Purkinje cell (primary cell): ENCODE data around the gene KLK1. TPM values are rescaled to one million over a fixed set of nuclear protein-coding genes. Genes with fewer than 3 reads are reported as not detected.

Experiments
- polyA plus RNA-seq: library from polyadenylated mRNA; unstranded; fragments of >200 nt; fragmentation: Nextera tagmentation; gene quantifications from 2 replicates; pipeline ENCODE4 v1.2.1, GENCODE V29; 2014

KLK1 gene
- not detected in 2 replicates for polyA plus RNA-seq

GRCh38 chr19:50823389-50824042 is at the start of gene KLK1:
KLK1 (minus strand) TSS chr19:50823787; CDS start chr19:50823748, 39 bp downstream.

GRCh38 chr19:50873056-50873455 is 49.5 kb upstream of the KLK1 start, which contains the start of gene KLK2:
KLK2 (plus strand) TSS chr19:50873439; CDS start chr19:50873474, 35 bp downstream.

GRCh38 chr19:50854636-50855410 is 31.2 kb upstream of the KLK1 start, which contains the start of gene KLK3:
KLK3 (plus strand) TSS chr19:50854915; CDS start chr19:50854956, 41 bp downstream.

GRCh38 chr19:50833117-50833801 is 9.7 kb upstream of the KLK1 start, which contains the start of gene KLK15:
KLK15 (minus strand) TSS chr19:50833574; CDS start chr19:50831492, 2,082 bp downstream.

GRCh38 chr19:50790396-50790795 is 33.2 kb downstream of the KLK1 start, which contains the start of gene ACP4:
ACP4 (plus strand) TSS chr19:50790415; CDS start chr19:50790415, 0 bp downstream.

GRCh38 chr19:50770164-50770563 is 53.4 kb downstream of the KLK1 start, which contains the start of gene GPR32:
GPR32 (plus strand) TSS chr19:50770464; CDS start chr19:50770601, 137 bp downstream.

Other genes with a start within 250 kb of the KLK1 start
- gene SYT3, start 183.9 kb downstream of the KLK1 start, polyA plus RNA-seq, result 1.3 and 2.3 TPM in 2 replicates
- not detected in 2 replicates for gene C19orf81, start 174.3 kb downstream of the KLK1 start, polyA plus RNA-seq
- 0.11 TPM in 2 replicates for gene SHANK1, start 104.0 kb downstream of the KLK1 start, polyA plus RNA-seq
- 2.5 and 6.0 TPM in 2 replicates for gene CLEC11A, start 100.4 kb downstream of the KLK1 start, polyA plus RNA-seq
- not detected in 2 replicates for gene GPR32, start 53.3 kb downstream of the KLK1 start, polyA plus RNA-seq
- gene ACP4, start 33.4 kb downstream of the KLK1 start, polyA plus RNA-seq, result not detected in 2 replicates
- gene KLK15, start 9.8 kb upstream of the KLK1 start, polyA plus RNA-seq, result not detected in 2 replicates
- gene KLK3, start 31.1 kb upstream of the KLK1 start, polyA plus RNA-seq, result not detected in 2 replicates
- gene KLK2, start 49.7 kb upstream of the KLK1 start, polyA plus RNA-seq, result 0.20 TPM in 1 of 2 replicates, not detected in the other
- gene KLK4, start 87.6 kb upstream of the KLK1 start, polyA plus RNA-seq, result not detected in 2 replicates
- gene KLK5, start 129.3 kb upstream of the KLK1 start, polyA plus RNA-seq, result 5.6 TPM in 1 of 2 replicates, not detected in the other
- gene KLK6, start 145.8 kb upstream of the KLK1 start, polyA plus RNA-seq, result 2.6 and 2.8 TPM in 2 replicates
- gene KLK7, start 160.1 kb upstream of the KLK1 start, polyA plus RNA-seq, result 14.9 and 18.1 TPM in 2 replicates
- 194 and 292 TPM in 2 replicates for gene KLK8, start 177.8 kb upstream of the KLK1 start, polyA plus RNA-seq
- 0.16 and 3.9 TPM in 2 replicates for gene KLK10, start 195.9 kb upstream of the KLK1 start, polyA plus RNA-seq
- not detected in 2 replicates for gene KLK11, start 202.8 kb upstream of the KLK1 start, polyA plus RNA-seq
- not detected in 2 replicates for gene KLK12, start 211.2 kb upstream of the KLK1 start, polyA plus RNA-seq
- not detected in 2 replicates for gene KLK13, start 241.3 kb upstream of the KLK1 start, polyA plus RNA-seq